GM12878 (cell line): ENCODE measurements around the gene ASAH2. TPM values are rescaled to one million over a fixed set of nuclear protein-coding genes. Genes with fewer than 3 reads are reported as not detected.

ENCODE experiments used
- ATAC-seq: fragments of 200-7000 bp; cut with Tn5 transposase; 3 replicates; pipeline ENCODE4 v1.9.1; 2020; ENCODE audit warnings: mild to moderate bottlenecking, moderate library complexity
- BruUV-seq: library from RNA; stranded (reverse); fragments of 400-500 nt; replicated peaks from 2 replicates; lab custom pipeline; 2021; lab: Mats Ljungman, UMichigan
- CTCF ChIA-PET: fragments of 300-600 bp; sonication (Branson Sonifier 250); formaldehyde crosslinking; extraction: SDS; loops from one replicate; lab custom pipeline; 2021; ENCODE audit warnings: inconsistent platforms; lab: Yijun Ruan, JAX
- POLR2A ChIA-PET: fragments of 350-600 bp; formaldehyde crosslinking; extraction: SDS; loops from one replicate; lab custom pipeline; 2021; ENCODE audit warnings: inconsistent platforms; lab: Charles Lee
- RAD21 ChIA-PET: fragments of 300-600 bp; sonication (Branson Sonifier 250); formaldehyde crosslinking; loops from one replicate; lab custom pipeline; 2023; ENCODE audit warnings: antibody characterized with exemption; ENCODE audit not compliant: unreplicated experiment; lab: Charles Lee
- SMC1A ChIA-PET: fragments of 300-600 bp; sonication (Branson Sonifier 250); formaldehyde crosslinking; loops from one replicate; lab custom pipeline; 2023; ENCODE audit not compliant: unreplicated experiment, uncharacterized antibody; lab: Charles Lee
- DNase-seq: peaks from one replicate; pipeline ENCODE4 v3.0.0-alpha.2; 2011; ENCODE audit warnings: low read depth, low spot score
- FAIRE-seq: peaks from 3 replicates; lab custom pipeline; 2011; peaks lifted over from hg19 to GRCh38; lab: Jason Lieb, UNC
- H2AFZ ChIP-seq: 2 replicates; pipeline ENCODE4 v1.6.0; 2011; ENCODE audit warnings: low read depth, low read length, control low read depth; ENCODE audit not compliant: control insufficient read depth
- H3K27ac ChIP-seq: 2 replicates; pipeline ENCODE4 v1.5.1; 2011; ENCODE audit warnings: control low read depth; ENCODE audit not compliant: control insufficient read depth, insufficient read depth
- H3K27me3 ChIP-seq, 2 experiments: replicated peaks in 1 of 2; 2 replicates each; pipeline versions ENCODE4 v1.6.0 to v1.6.1; 2011; ENCODE audit warnings: low read length in 1 of 2; ENCODE audit not compliant: control insufficient read depth in 2 of 2, insufficient read depth in 2 of 2
- H3K36me3 ChIP-seq, 2 experiments: 2 replicates each; pipeline ENCODE4 v1.5.1; 2011; ENCODE audit warnings: low read length in 1 of 2; ENCODE audit not compliant: control insufficient read depth in 2 of 2, insufficient read depth in 2 of 2
- H3K4me1 ChIP-seq: 2 replicates; pipeline ENCODE4 v1.6.1; 2011; ENCODE audit warnings: mild to moderate bottlenecking, low read length, moderate library complexity, mixed read lengths; ENCODE audit not compliant: control insufficient read depth, insufficient read depth
- H3K4me2 ChIP-seq: 2 replicates; pipeline ENCODE4 v1.6.0; 2011; ENCODE audit warnings: control low read depth; ENCODE audit not compliant: control insufficient read depth, insufficient read depth
- H3K4me3 ChIP-seq: fragments of 200-600 bp; sonication (generic); 2 replicates; pipeline ENCODE4 v1.5.1; 2016
- H3K79me2 ChIP-seq: 2 replicates; pipeline ENCODE4 v1.6.0; 2011; ENCODE audit warnings: low read length; ENCODE audit not compliant: control insufficient read depth, insufficient read depth
- H3K9ac ChIP-seq: 2 replicates; pipeline ENCODE4 v1.8.0; 2011; ENCODE audit warnings: low read length, control low read depth, mixed read lengths; ENCODE audit not compliant: control insufficient read depth, insufficient read depth
- H3K9me3 ChIP-seq: replicated peaks from 3 replicates; pipeline ENCODE4 v1.5.1; 2011; ENCODE audit warnings: mild to moderate bottlenecking, low read length; ENCODE audit not compliant: control insufficient read depth, insufficient read depth
- H4K20me1 ChIP-seq: 2 replicates; pipeline ENCODE4 v1.6.0; 2011; ENCODE audit not compliant: control insufficient read depth, insufficient read depth
- CHD4 ChIP-seq: fragments of 200-600 bp; sonication (generic); IDR thresholded peaks from 2 replicates; pipeline ENCODE4 v1.6.1; 2016; ENCODE audit warnings: mild to moderate bottlenecking
- FOXK2 ChIP-seq: fragments of 450-650 bp; IDR thresholded peaks from 2 replicates; pipeline ENCODE4 v1.6.1; 2017; ENCODE audit warnings: mild to moderate bottlenecking, moderate library complexity
- GATAD2B ChIP-seq: fragments of 450-650 bp; conservative IDR thresholded peaks from 2 replicates; pipeline ENCODE4 v1.6.1; 2017; ENCODE audit warnings: low read depth, mild to moderate bottlenecking, moderate library complexity
- HCFC1 ChIP-seq: fragments of 150-350 bp; IDR thresholded peaks from 2 replicates; pipeline ENCODE4 v1.6.1; 2014; ENCODE audit warnings: low read length
- IKZF1 ChIP-seq: fragments of 450-650 bp; conservative IDR thresholded peaks from 2 replicates; pipeline ENCODE4 v1.6.1; 2017; ENCODE audit warnings: antibody characterized with exemption, mild to moderate bottlenecking
- MEF2A ChIP-seq: IDR thresholded peaks from 2 replicates; pipeline ENCODE4 v1.6.1; 2011; ENCODE audit warnings: low read depth, mild to moderate bottlenecking, low read length, moderate library complexity; ENCODE audit not compliant: insufficient read depth
- MTA3 ChIP-seq: IDR thresholded peaks from 2 replicates; pipeline ENCODE4 v1.6.1; 2012; ENCODE audit warnings: low read length, inconsistent platforms, borderline replicate concordance
- NFIC ChIP-seq: IDR thresholded peaks from 2 replicates; pipeline ENCODE4 v1.6.1; 2012; ENCODE audit warnings: low read depth, mild to moderate bottlenecking, inconsistent platforms, low read length, moderate library complexity
- PAX8 ChIP-seq: fragments of 450-650 bp; IDR thresholded peaks from 2 replicates; pipeline ENCODE4 v1.6.1; 2017; ENCODE audit warnings: mild to moderate bottlenecking, moderate library complexity
- POLR2A ChIP-seq: IDR thresholded peaks from 2 replicates; pipeline ENCODE4 v1.6.1; 2011; ENCODE audit warnings: low read depth, mild to moderate bottlenecking, low read length
- RCOR1 ChIP-seq: conservative IDR thresholded peaks from 2 replicates; pipeline ENCODE4 v1.6.1; 2012; ENCODE audit warnings: low read depth, low read length, improper control_type of control experiment
- SMAD1 ChIP-seq: fragments of 450-650 bp; IDR thresholded peaks from 2 replicates; pipeline ENCODE4 v1.6.1; 2018; ENCODE audit warnings: mild to moderate bottlenecking, low read depth; ENCODE audit not compliant: partially characterized antibody
- SMC3 ChIP-seq: IDR thresholded peaks from 2 replicates; pipeline ENCODE4 v1.6.1; 2011; ENCODE audit warnings: low read length, improper control_type of control experiment, borderline replicate concordance
- SRF ChIP-seq, 2 experiments: IDR thresholded peaks; 2 replicates each; pipeline ENCODE4 v1.6.1; 2011; ENCODE audit warnings: low read depth in 2 of 2, low read length in 2 of 2, mild to moderate bottlenecking in 1 of 2, moderate library complexity in 1 of 2
- STAT1 ChIP-seq: fragments of 450-650 bp; conservative IDR thresholded peaks from 2 replicates; pipeline ENCODE4 v1.6.1; 2014; ENCODE audit warnings: antibody characterized with exemption, mild to moderate bottlenecking
- ZBED1 ChIP-seq: IDR thresholded peaks from 2 replicates; pipeline ENCODE4 v1.6.1; 2016; ENCODE audit warnings: borderline replicate concordance
- ZNF24 ChIP-seq: fragments of 450-650 bp; IDR thresholded peaks from 2 replicates; pipeline ENCODE4 v1.6.1; 2017; ENCODE audit warnings: antibody characterized with exemption, mild to moderate bottlenecking
- WGBS: methylation state at CpG from one replicate; pipeline ENCODE4 v1.1.6; 2016; ENCODE audit warnings: low lambda C conversion rate; ENCODE audit not compliant: insufficient replicate concordance, insufficient coverage; ENCODE audit errors: missing lambda C conversion rate; 5-methylcytosine and 5-hydroxymethylcytosine counted together
- in situ Hi-C: fragments of 300-500 bp; cut with MboI; formaldehyde crosslinking; loops from 9 replicates; pipeline ENCODE4 v1.14.3; 2018; ENCODE audit warnings: mixed read lengths
- intact Hi-C: fragments of 100-400 bp; cut with micrococcal nuclease; formaldehyde crosslinking; loops from one replicate; pipeline ENCODE4 v1.14.2; 2022; ENCODE audit not compliant: unreplicated experiment
- polyA plus RNA-seq, 11 experiments: library from polyadenylated mRNA; depleted of rRNA in 4 of 11; unstranded in 6 of 11; stranded (reverse) in 5 of 11; fragments of >200 nt; fragmentation: Nextera tagmentation in 4 of 11; fragmentation: Illumina TruSeq in 1 of 11; extraction: Ambion mirVana in 4 of 11; extraction: Trizol in 1 of 11; gene quantifications; 1 replicate in 1 of 11; 2 replicates in 10 of 11; pipeline versions ENCODE4 v1.2.1 to v1.2.3, GENCODE V29; 2011 to 2016; ENCODE audit warnings: inconsistent platforms in 2 of 11, missing spikeins in 2 of 11, low read depth in 1 of 11
- total RNA-seq, 4 experiments: library from RNA; depleted of rRNA in 3 of 4; stranded (reverse); fragments of >200 nt in 3 of 4; fragmentation: Illumina TruSeq in 1 of 4; extraction: Trizol in 1 of 4; gene quantifications; 2 replicates each; pipeline versions ENCODE4 v1.2.1 to v1.2.3, GENCODE V29; 2013 to 2021
- TF ChIP-seq, protein P1 (sequence below): fragments of 450-650 bp; IDR thresholded peaks from 2 replicates; pipeline ENCODE4 v1.6.1; 2017; ENCODE audit warnings: low read depth, mild to moderate bottlenecking, moderate library complexity

The ASAH2 gene
- total and polyA plus RNA-seq, 10 of the 15 experiments (the other 5 are each of a cell fraction or from before 2014, with no cell fraction given): 0.23 to 2.3 (median 1.1) TPM

- no peak for TF ChIP-seq SMAD1
- TF ChIP-seq FOXK2: no peak
- TF ChIP-seq IKZF1: no peak
- TF ChIP-seq GATAD2B: no peak
- TF ChIP-seq STAT1: no peak
- TF ChIP-seq SRF (IDR thresholded peaks at IDR 0.05; ENCODE audit: low read depth in 2 of 2, low read length in 2 of 2): no peak
- TF ChIP-seq SMC3: no peak
- TF ChIP-seq, all 136 proteins: peak for 0
Measured at GRCh38 chr10:50281210-50281966, 30.1 kb upstream of the ASAH2 start (continued).

DNA sequence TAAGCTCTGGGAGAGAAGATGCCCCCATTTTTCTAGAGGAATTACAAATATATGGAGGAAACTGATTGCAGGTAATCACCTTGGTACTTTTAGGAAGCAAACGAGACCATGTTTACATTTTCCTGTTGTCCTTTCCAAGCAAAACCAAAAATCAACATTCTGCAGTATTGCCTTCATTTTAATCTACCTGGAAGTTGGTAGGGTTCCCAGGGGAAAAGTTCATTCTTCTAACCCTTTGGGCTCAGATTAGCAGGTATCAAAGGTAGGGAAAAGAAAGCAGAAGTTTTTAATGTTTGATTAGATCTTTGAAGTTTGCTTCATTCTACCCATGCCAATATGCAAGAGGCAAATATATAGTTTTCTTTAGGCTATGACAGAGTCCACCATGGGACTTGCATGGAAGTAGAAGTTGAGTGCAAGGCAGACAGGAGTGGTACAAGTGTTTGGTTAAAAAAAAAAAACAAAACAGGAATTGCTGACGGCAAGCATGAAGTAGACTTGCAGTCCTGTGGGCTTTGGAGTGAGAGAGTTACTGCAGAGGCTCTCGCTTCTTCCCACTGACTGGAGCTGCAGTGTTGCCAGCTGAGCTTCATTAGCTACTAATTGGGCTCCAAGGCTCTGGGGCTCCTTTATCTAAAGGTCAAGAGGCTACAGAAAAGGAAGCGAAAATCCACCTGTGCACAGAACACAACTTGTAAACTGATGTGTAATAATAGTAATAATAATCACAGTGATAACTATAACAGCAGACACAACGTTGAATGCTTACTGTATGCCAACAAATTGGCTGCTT, 28.9 kb upstream of the ASAH2 start:
- H3K36me3 ChIP-seq: no peaks in the 10 kb centered on the region
- no peaks in the 10 kb centered on the region for H3K4me1 ChIP-seq
- no peak overlapping the region for H3K4me3 ChIP-seq
- RAD21 ChIA-PET: no interaction called here
- no peak overlapping the region for H3K27ac ChIP-seq
- CTCF ChIA-PET: interaction anchor here (1.2 to 1.5 kb wide), 3 partner anchors 21 to 56 kb away, joined by 3 read pairs; no protein-coding TSS in a partner anchor
- peaks cover 0 to 5% of the 10 kb centered on the region in 2 experiments; a peak in 2 of 4 replicates for H3K27me3 ChIP-seq
- DNase-seq (no peak), ATAC-seq (no peak), FAIRE-seq (no peak)
- WGBS: 39% methylated on average over 5 of the region's 5 CpGs
- H3K9me3 ChIP-seq: no peaks in the 10 kb centered on the region
- BruUV-seq: no TSS peak
- H3K79me2 ChIP-seq: no peaks in the 10 kb centered on the region
- SMC1A ChIA-PET: no interaction called here
- POLR2A ChIA-PET: no interaction called here
- TF ChIP-seq ZBED1 (no peak), PAX8 (no peak), MTA3 (no peak), NFIC (no peak), HCFC1 (no peak), POLR2A (no peak), STAT1 (no peak), CHD4 (no peak), RCOR1 (no peak), MEF2A (no peak), ZNF24 (no peak)
- TF ChIP-seq, protein P1, sequence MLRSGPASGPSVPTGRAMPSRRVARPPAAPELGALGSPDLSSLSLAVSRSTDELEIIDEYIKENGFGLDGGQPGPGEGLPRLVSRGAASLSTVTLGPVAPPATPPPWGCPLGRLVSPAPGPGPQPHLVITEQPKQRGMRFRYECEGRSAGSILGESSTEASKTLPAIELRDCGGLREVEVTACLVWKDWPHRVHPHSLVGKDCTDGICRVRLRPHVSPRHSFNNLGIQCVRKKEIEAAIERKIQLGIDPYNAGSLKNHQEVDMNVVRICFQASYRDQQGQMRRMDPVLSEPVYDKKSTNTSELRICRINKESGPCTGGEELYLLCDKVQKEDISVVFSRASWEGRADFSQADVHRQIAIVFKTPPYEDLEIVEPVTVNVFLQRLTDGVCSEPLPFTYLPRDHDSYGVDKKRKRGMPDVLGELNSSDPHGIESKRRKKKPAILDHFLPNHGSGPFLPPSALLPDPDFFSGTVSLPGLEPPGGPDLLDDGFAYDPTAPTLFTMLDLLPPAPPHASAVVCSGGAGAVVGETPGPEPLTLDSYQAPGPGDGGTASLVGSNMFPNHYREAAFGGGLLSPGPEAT: no peak
- no peaks in the 10 kb centered on the region for H4K20me1 ChIP-seq
- H3K9ac ChIP-seq: no peak overlapping the region
- in situ Hi-C loops (no loop called here), intact Hi-C loops (no loop called here)
- H3K4me2 ChIP-seq: no peak overlapping the region
- H2AFZ ChIP-seq: no peak overlapping the region
